HG03520 (cell line): Measurements from ENCODE around the gene CASP7.
"Not testable (repeated sequence)": the region's sequence is repeated elsewhere in the genome, so short reads cannot be mapped to it uniquely, and the experiment has no call there.

Experiments used
- ATAC-seq: cut with Tn5 transposase; IDR thresholded peaks from one replicate; pipeline ENCODE4 v1.9.1; 2021; ENCODE audit warnings: mild to moderate bottlenecking, moderate library complexity; ENCODE audit not compliant: unreplicated experiment

Gene CASP7

DNA sequence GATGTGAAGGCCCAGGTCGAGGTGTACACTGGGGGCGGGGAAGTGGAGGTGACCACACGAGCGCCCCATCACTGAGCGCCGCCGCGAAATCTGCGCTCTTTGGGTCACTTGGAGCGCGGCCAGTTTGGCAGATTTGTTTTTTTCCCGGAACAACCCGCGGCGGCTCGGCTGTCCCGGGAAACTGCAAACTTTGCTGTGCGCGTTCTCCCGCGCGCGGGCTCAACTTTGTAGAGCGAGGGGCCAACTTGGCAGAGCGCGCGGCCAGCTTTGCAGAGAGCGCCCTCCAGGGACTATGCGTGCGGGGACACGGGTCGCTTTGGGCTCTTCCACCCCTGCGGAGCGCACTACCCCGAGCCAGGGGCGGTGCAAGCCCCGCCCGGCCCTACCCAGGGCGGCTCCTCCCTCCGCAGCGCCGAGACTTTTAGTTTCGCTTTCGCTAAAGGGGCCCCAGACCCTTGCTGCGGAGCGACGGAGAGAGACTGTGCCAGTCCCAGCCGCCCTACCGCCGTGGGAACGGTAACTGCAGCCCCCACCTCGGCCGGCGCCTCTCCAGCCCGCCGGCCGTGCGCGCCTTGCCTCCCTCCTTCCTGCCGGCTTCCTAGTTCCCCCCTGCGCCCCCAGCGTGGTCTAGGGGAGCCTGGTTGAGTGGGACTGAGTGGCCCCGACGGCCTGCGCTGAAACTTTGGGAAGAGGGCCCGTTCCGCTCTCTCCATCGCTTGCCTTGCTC, at the start of gene CASP7:
CASP7 (plus strand) TSS at position 450 of the 727 bp plus-strand sequence. CDS start 17,582 bp downstream, outside the sequence.
- peak; percentile 59 for ATAC-seq

DNA sequence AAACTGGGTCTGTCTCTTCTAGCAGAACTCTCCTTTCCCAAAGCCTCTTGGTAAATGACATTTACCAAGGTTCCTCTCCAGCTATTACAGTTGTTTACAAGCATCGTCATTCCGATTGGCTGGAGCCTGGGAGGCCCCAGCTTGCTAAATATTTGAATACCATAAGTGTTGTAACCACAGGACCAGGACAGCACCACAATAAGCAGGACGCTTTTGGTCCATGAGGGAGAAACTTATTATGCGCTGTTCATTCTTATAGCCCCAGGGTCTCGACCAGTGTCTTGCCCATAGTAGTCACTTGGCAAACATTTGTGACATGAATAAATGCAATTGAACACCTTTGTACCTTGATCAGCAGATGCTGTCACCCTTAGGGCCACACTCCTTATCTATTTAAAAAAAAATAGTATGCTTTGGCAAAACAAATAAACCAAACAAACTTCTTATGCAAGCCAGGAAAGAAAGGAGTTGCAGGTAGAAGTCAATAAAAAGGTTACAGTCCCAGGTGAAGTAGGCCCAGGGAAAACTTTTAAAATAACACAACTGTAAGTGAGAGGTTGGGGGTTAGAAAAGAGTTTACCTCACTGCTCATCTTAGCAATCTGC, 48.7 kb upstream of the CASP7 start:
- no peak for ATAC-seq

DNA sequence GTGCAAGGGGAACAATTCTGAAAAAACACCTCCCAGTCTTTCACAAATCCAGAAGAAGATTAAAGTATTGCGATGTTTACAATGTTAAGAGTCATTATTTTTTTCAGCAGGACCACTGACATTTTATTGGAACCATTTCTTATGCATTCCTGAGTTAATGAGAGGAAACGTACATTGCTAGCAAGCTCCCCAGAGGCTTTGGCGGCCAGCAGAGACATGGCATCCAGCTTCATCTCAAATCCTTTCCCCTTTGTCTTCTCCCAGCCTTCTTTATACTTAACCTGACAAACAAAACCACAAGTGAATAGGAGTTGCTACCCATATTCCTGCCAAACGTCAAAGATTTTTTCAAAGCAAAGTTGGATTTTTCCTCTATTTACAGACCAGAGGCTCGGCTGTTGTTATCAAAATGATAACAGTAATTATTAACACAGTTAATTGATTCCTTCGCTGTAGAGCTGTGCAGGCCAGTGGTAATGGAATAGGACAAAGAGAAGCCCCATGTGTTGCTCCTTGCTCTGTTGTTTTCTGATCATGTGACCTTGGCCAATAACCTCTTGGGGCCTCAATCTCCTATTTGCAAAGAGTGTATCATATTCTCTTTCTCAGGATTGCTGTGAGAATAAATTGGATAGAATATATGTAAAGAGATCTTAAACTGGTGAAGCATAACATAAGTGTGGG, 47.9 kb upstream of the CASP7 start:
- no peak for ATAC-seq

DNA sequence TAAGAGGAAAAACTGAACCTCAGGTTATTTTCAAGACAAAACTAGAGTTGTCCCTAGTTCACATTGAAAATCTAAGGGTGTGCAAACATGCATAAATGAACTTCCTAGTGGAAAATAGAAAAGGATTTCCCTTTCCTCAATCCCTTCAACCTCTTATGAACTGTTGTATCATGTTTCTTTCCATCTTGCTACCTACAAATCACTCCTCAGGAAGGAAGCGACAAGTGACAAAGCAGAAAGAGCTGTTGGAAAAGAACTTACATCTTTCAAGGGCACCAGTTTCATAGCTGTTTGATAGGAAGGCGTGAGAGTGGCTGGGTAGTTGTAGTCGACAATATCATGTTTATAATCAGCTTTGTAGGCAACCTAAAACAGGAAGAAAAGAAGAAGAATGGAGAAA, 39.7 kb upstream of the CASP7 start:
- ATAC-seq, result no peak

DNA sequence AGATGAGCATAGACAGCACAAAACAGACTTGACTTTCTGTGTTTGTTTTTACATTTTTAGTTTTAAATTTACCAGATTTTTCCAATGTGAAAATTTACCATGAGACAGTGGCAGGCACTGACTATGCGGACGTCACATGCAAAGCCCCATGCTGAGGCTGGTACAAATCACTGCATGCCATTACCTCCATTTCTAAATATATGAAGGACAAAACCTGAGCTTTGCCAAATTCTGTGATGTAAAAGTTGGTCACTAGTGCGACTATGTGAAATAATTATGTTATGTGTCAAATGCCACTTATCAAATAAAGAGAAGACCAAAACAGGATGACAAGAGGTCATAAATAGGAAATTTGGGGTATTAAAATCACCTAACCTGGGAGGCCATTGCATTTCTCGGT, 38.0 kb upstream of the CASP7 start:
- ATAC-seq, result no peak

DNA sequence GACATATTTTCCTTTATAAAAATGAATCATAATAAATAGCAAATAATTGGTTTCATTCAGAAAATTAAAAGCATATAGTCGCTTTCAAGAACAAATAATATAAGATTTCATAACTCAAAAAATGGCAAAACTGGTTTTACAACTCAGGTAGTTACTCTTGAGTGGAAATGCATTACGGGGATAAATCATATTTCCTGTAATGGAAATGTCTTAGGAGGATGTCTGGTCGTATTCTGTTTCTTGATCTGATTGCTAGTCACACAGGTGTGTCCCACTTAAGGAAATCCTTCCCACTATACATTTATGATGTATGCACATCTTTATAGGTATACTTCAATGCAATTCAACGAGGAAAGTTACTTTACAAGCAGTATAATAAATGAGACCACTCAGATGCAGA, 36.5 kb upstream of the CASP7 start:
- no peak for ATAC-seq

DNA sequence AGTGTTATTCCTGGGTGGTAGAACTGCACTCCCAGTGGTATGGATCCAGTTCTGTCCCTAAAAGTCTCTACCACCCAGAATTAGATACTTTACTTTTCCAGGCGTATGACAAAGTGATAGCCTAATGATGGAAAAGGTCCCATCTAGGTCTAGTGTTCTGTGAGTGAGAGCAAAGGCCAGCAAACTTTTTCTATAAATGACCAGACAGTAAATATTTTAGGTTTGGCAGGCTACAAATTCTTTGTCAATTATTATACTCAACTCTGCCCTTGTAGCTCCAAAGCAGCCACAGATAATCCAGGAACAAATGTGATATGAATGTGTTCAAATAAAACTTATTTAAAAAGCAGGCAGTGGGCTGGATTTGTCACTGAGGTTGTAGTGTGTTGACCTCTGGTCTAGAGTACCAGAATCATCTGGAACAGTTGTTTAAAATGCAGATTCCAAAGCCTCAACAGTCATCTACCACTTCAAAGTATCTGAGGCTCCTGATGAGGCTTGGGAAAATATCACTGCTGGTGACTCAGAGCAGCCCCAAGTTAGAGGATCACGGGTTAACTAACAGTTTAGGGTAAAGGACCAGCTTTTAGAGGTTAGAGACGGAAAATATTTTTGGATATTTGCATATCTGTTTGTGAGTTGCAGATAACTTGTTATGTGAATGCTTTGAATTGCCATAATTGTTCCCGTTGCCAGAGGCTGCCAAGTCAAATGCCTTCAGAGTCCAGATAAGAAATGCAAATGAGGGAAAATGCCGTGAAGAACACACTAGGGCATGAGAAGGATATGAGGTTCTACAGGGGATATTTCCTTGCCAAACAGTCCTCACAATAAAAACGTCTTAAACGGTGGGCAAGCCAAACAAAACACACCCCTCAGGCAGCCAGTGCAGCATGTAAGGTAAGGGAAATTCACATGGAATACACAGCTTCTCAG, 35.3 kb upstream of the CASP7 start:
- no peak for ATAC-seq

DNA sequence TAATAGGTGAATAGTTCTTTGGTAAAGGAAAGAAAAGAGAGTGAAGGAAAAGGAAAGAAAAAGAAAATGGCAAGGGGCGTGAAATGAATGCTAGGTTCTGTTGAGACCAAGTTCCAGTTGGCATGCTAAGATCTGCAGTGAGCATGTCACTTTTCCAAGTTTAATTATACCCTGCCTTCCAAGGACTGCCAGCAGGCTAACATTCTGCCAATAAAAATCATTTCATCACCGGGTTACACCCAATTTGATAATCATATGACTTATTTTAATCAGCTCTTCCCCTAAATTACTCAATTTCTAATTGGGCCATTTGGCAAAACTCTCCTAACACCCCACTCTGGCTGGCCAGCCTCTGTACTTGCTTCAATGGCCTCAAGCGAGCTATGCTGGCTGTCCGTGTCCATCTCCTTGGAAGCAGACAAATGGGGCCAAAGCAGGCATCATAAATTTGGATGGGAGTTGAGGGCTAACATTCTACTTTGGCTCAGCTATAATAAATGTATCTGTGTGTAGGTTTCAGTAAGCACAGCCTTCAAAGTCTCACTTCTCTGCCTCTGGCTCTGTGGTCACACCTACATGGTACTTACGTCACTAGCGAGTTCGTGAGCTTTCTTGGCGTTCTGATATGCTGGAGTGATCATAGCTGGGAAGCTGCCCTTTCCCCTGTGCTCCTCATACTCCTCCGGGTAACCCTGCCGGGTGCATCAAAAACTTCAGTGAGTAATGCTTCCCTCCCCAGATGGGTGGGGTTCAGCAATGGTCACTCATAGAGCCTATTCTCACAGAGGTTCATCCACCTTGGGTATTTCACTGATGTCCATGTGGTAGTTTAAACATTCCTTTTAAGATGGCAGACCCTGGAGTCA, 33.1 kb upstream of the CASP7 start:
- no peak for ATAC-seq

DNA sequence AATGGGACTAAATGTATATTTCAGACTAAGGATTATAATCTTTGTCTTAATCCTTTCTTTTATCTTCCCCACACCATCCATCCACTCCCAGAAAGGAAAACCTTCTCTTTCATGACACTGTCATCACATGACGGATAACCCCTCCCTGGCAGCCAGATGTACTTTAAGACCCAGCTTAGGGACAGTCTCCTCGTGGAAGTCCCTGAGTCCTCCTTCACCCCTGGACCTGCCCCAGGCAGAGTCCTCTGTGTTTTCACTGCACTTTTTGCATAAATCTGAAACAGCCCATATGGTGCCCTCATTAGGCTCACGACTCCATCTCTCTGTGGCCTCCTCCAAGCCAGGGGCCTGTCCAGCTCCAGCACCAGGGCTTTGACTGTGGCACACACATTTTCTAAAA, 31.9 kb upstream of the CASP7 start:
- no peak for ATAC-seq

DNA sequence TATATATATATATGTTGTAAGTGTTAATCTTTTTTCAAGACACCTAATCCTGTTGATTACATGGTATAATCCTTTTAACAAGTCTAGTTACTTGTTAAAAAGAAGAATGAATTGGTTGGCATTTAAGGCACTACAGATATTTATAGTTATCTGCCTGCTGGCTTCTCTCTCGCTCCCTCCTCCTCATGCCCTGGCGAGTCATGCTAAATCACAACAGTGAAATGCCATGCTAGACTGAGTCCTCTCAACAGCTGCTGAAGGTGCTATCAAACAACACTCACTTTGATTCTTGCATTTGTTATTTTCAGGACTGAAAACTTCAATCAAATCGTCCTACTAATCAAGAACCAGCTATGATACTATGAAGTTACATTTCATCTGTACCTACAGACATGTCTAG, 31.2 kb upstream of the CASP7 start:
- ATAC-seq, result no peak

DNA sequence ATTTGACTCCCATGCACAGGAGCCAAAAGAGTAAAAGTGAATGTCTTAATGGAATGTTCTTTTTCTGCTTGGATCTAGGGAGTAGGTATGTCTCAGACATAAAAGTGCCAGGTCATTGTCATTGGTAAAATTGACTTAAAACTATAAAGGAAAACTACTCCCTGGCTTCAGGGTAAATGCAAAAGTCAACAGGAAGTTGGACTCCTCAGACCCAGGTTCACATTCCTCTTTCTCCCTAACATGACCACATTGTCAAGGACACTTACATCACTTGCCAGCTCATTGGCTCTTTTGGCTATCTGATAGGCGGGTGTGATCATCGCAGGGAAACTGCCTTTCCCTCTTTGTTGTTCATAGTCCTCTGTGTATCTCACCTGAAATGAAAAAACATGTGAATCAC, 29.5 kb upstream of the CASP7 start:
- ATAC-seq, result no peak

DNA sequence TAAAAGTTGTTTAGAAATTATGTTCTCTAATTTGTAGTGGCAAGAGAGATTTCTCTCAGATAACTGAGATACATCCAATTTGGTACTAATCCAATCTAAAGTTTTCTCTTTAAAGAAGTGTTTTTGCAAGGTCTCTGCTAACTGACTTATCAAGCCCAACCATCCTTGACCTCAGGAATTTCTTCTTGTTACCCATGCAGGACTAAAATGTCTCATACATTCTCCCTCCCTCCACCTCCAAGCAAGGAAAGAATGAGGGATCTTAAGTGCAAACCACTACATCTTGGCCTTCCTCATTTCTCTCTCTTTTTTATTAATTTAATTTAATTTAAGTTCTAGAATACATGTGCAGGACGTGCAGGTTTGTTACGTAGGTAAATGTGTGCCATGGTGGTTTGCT, 28.7 kb upstream of the CASP7 start:
- ATAC-seq, result no peak

DNA sequence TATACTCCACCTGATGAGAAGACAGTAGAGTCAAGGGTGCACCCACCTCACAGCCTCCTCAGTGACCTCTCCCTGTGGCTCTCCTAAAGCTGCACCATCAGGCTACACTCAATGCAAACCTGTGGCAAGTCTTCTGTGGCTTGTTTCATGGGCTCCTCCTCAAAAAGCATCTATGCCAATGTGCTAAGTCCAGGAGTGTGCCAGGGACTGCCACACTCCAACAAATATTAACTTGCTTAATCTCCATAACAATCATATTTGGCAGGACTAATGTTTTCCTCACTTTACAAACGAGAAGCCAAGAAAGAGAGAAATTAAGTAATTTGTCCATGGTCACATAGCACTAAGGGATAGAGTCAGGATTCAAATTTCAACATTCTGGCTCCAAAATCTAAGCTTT, 27.8 kb upstream of the CASP7 start:
- no peak for ATAC-seq

DNA sequence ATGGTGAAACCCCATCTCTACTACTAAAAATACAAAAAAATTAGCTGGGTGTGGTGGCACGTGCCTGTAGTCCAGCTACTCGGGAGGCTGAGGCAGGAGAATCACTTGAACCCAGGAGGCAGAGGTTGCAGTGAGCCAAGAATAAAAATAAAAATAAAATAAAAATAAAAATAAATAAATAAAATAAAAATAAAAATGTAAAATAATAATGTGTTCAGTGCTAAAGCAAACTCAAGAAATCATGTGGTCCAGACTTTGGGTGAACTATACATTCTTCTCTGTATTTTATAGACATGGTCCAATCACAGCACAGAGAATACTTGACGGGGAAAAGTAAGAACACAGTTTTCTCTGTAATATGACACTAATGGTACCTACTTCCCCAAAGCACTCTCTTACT, 27.3 kb upstream of the CASP7 start:
- not testable (repeated sequence) for ATAC-seq

DNA sequence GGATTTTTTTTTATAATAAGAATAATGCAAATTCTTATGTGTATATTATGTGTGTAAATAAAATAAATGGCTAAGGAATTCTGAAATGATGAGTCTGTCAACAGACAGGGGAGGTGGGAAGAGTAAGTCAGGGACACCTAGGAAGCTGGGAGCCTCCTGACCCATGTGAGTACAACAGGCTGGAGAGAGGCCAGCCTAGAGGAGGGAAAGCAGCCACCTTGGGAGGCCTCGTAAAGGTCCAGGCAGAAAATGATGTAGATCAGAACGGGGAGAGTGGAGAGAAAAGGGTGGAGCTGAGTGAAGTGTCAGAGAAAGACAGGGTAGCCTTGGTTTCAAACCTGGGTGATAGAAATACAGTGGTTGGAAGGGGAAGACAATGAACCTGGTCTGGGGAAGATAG, 22.8 kb upstream of the CASP7 start:
- no peak for ATAC-seq

DNA sequence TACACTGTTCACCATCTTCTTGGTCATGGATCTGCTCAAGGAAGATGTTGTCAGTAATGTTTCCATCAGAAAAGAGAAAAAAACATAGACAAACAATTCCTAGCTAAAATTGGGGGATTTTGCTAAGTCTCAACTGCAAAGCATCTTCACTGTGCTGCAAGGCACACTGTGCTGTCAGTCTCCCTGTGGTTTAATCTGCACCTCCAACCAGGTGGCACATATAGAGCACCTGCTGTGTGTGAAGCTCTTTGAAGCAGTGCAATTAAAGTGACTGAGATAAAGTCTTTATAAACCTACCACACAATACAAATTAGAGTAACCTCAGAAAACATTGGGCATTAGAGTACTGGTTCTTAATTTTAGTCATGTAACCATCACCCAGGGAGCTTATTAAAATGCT, 22.2 kb upstream of the CASP7 start:
- ATAC-seq, result no peak

DNA sequence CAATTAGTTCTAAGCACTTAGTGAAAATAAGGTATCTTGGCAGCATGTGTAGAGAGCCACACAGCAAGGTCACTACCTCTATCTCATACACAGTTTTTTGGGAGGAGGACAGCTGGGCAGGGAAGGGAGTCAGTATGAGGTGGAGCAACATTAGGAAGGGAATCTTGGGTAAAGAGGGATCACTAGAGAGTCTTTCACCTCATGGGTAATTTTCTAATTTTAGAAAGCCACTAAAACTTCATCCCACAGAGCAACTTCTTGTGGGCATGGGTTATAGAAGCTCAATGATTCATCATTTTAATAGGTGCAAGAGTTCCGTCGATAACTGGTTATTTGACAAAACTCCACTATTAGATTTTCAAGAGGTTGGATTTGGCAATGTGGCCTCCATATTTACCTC, 18.4 kb upstream of the CASP7 start:
- ATAC-seq, result no peak

DNA sequence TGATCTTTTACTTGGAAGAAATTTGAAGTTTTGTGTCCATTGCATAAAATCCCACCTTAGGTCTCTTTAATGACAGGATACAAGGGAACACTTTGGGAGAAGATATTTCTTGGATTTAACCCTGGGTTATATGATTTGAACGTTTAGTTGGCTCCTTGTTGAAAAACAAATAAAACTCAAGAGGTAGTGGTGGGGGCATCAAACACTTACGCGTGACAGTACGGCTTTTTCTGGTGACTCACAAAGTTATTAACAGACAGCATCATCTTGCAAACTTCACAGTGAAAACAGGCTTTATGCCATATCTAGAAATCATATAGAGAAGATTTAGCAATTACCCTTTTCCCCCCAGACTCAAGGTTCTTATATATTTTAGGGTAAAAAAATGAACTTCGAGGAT, 16.6 kb upstream of the CASP7 start:
- ATAC-seq, result no peak

DNA sequence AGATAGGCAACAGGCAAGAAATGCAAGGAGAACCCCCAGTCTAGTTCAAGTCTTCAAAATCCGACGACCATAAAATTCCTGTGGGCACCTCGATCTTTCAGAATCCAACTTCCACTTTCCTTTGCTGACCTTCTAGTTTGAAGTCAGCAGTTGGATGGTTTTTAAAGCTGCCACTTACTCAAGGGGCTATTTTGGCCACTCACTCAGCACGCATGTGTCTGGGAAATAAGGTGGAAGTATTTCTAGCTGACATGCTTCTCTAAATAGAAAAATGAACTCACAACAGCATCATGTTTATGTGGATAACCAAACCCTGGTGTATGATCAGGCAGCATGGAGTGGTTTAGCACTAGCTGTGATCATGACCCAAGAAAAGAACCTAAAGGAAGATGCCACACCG, 15.8 kb upstream of the CASP7 start, which contains the start of gene NRAP:
NRAP (minus strand) TSS at position 134 of the 400 bp plus-strand sequence. CDS start 159 bp downstream, outside the sequence.
- no peak for ATAC-seq

DNA sequence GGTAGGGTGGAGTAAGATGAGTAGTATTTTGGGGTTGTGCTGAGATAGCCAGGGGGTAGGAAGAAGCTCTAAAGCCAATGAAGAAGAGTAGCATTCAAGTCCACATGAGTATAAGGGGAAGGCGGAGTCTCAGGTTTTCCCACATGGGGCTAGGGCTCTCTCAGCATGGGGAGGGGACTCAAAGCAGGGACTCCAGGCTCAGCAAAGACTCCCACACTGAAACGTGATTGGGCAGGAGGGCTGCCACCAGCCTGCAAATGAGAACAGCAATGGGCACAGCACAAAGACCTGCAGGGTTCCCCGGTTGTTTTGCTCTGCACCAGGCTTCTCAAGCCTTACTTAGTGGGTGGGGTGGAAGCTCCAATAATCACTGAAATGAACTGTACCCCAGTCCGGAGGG, 14.4 kb upstream of the CASP7 start:
- no peak for ATAC-seq
